Large intestine (tissue), 3 donors: ENCODE results near the gene PANX3. TPM values are rescaled to one million over a fixed set of nuclear protein-coding genes. Genes with fewer than 3 reads are reported as not detected.
A peak's percentile ranks its signal among the peaks of the same experiment; 100 is the strongest.

Source experiments
- DNase-seq, 2 donors: peaks; one replicate each; pipeline versions ENCODE4 v3.0.0 to v3.0.0-alpha.2; 2013
- H3K27ac ChIP-seq: one replicate; pipeline ENCODE4 v1.5.1; 2013; ENCODE audit warnings: low read length
- H3K27me3 ChIP-seq: 2 replicates; pipeline ENCODE4 v1.6.1; 2013; ENCODE audit warnings: low read length; ENCODE audit not compliant: control insufficient read depth, insufficient read depth
- H3K36me3 ChIP-seq: 2 replicates; pipeline ENCODE4 v1.6.1; 2013; ENCODE audit warnings: low read length; ENCODE audit not compliant: control insufficient read depth, insufficient read depth
- H3K4me1 ChIP-seq: one replicate; pipeline ENCODE4 v1.6.1; 2013; ENCODE audit warnings: low read length; ENCODE audit not compliant: control insufficient read depth, insufficient read depth
- H3K4me3 ChIP-seq: one replicate; pipeline ENCODE4 v1.5.1; 2013; ENCODE audit warnings: low read length
- H3K9me3 ChIP-seq: one replicate; pipeline ENCODE4 v1.6.1; 2013; ENCODE audit warnings: mild to moderate bottlenecking, low read depth, low read length, moderate library complexity; ENCODE audit not compliant: control insufficient read depth
- WGBS: methylation state at CpG from one replicate; pipeline ENCODE4 v1.1.5; 2013; ENCODE audit warnings: low lambda C conversion rate; ENCODE audit not compliant: insufficient coverage; 5-methylcytosine and 5-hydroxymethylcytosine counted together
- polyA plus RNA-seq: library from polyadenylated mRNA; unstranded; fragments of 120-200 nt; gene quantifications from one replicate; pipeline ENCODE4 v1.2.1, GENCODE V29; 2013

The PANX3 gene
- polyA plus RNA-seq, 1 donor, result 0.03 TPM

GRCh38 chr11:124657904-124658303, 46.7 kb downstream of the PANX3 start:
- DNase-seq, result no peak
- Histone ChIP-seq H3K4me1 (no peaks in the 10 kb centered on the region), H3K27ac (no peak overlapping the region), H3K4me3 (no peak overlapping the region), H3K36me3 (peaks cover 14% of the 10 kb centered on the region), H3K27me3 (no peaks in the 10 kb centered on the region), H3K9me3 (no peaks in the 10 kb centered on the region)
- WGBS, result no CpG with 5 or more reads among the region's 5 CpGs

- Histone ChIP-seq H3K36me3 (peaks cover 14% of the 10 kb centered on the region), H3K27me3 (no peaks in the 10 kb centered on the region), H3K9me3 (no peaks in the 10 kb centered on the region), H3K4me3 (no peak overlapping the region), H3K4me1 (no peaks in the 10 kb centered on the region), H3K27ac (no peak overlapping the region)
- DNase-seq, result no peak
- WGBS, result 50% methylated on average over 1 of the region's 3 CpGs
Observed at GRCh38 chr11:124658501-124658900, 47.3 kb downstream of the PANX3 start.

- DNase-seq, result no peak
- Histone ChIP-seq H3K27me3 (no peaks in the 10 kb centered on the region), H3K36me3 (peaks cover 18% of the 10 kb centered on the region), H3K9me3 (no peaks in the 10 kb centered on the region), H3K27ac (no peak overlapping the region), H3K4me3 (no peak overlapping the region), H3K4me1 (no peaks in the 10 kb centered on the region)
- WGBS, result no CpG with 5 or more reads among the region's 1 CpG
Observed at GRCh38 chr11:124658986-124659385, 47.8 kb downstream of the PANX3 start.

- H3K36me3 ChIP-seq, result peaks cover 24% of the 10 kb centered on the region
- no peaks in the 10 kb centered on the region for H3K27me3 ChIP-seq
- no peak for DNase-seq
Observed at GRCh38 chr11:124661553-124661952, 50.3 kb downstream of the PANX3 start.

GRCh38 chr11:124662106-124662505, 50.9 kb downstream of the PANX3 start:
- Histone ChIP-seq H3K36me3 (peaks cover 20% of the 10 kb centered on the region), H3K4me1 (no peaks in the 10 kb centered on the region), H3K27ac (no peak overlapping the region), H3K4me3 (no peak overlapping the region), H3K9me3 (no peaks in the 10 kb centered on the region), H3K27me3 (no peaks in the 10 kb centered on the region)
- WGBS, result 40% methylated on average over 1 of the region's 4 CpGs
- no peak for DNase-seq

More at GRCh38 chr11:124661553-124661952, 50.3 kb downstream of the PANX3 start:
- Histone ChIP-seq H3K27ac (no peak overlapping the region), H3K4me3 (no peak overlapping the region), H3K9me3 (no peaks in the 10 kb centered on the region), H3K4me1 (no peaks in the 10 kb centered on the region)

GRCh38 chr11:124663861-124664260, 52.6 kb downstream of the PANX3 start:
- Histone ChIP-seq H3K27ac (no peak overlapping the region), H3K36me3 (peaks cover 26% of the 10 kb centered on the region), H3K4me1 (no peaks in the 10 kb centered on the region), H3K27me3 (no peaks in the 10 kb centered on the region), H3K9me3 (no peaks in the 10 kb centered on the region), H3K4me3 (no peak overlapping the region)
- DNase-seq, result no peak
- no CpG with 5 or more reads among the region's 2 CpGs for WGBS

- Histone ChIP-seq H3K36me3 (peaks cover 23% of the 10 kb centered on the region), H3K27me3 (no peaks in the 10 kb centered on the region), H3K4me3 (no peak overlapping the region), H3K9me3 (no peaks in the 10 kb centered on the region), H3K27ac (no peak overlapping the region), H3K4me1 (peaks cover 7% of the 10 kb centered on the region)
- WGBS, result 100% methylated on average over 2 of the region's 3 CpGs
- DNase-seq, result no peak
Observed at GRCh38 chr11:124667601-124668000, 56.4 kb downstream of the PANX3 start.

- no peaks in the 10 kb centered on the region for H3K27me3 ChIP-seq
- H3K27ac ChIP-seq, result no peak overlapping the region
- 86% methylated on average over 2 of the region's 8 CpGs for WGBS
- no peak overlapping the region for H3K4me3 ChIP-seq
- peaks cover 7% of the 10 kb centered on the region for H3K4me1 ChIP-seq
- peak in 1 of 2 donors; percentile 36 for DNase-seq
- no peaks in the 10 kb centered on the region for H3K9me3 ChIP-seq
- H3K36me3 ChIP-seq, result peaks cover 19% of the 10 kb centered on the region
Observed at GRCh38 chr11:124669193-124669592, 58.0 kb downstream of the PANX3 start.

Other genes with a start within 250 kb of the PANX3 start
- not detected for gene OR8B2, start 226.9 kb upstream of the PANX3 start, polyA plus RNA-seq
- gene OR8B3, start 212.4 kb upstream of the PANX3 start, polyA plus RNA-seq, result not detected
- not detected for gene OR8B4, start 186.6 kb upstream of the PANX3 start, polyA plus RNA-seq
- not detected for gene OR8B8, start 165.7 kb upstream of the PANX3 start, polyA plus RNA-seq
- not detected for gene OR8B12, start 67.8 kb upstream of the PANX3 start, polyA plus RNA-seq
- not detected for gene OR8A1, start 41.4 kb upstream of the PANX3 start, polyA plus RNA-seq
- gene TBRG1, start 11.4 kb downstream of the PANX3 start, polyA plus RNA-seq, result 45.3 TPM
- gene SIAE, start 62.3 kb downstream of the PANX3 start, polyA plus RNA-seq, result 48.1 TPM
- 7.4 TPM for gene SPA17, start 62.5 kb downstream of the PANX3 start, polyA plus RNA-seq
- gene NRGN, start 128.5 kb downstream of the PANX3 start, polyA plus RNA-seq, result 2.1 TPM
- 5.0 TPM for gene VSIG2, start 140.8 kb downstream of the PANX3 start, polyA plus RNA-seq
- 15.0 TPM for gene ESAM, start 150.9 kb downstream of the PANX3 start, polyA plus RNA-seq
- gene MSANTD2, start 189.0 kb downstream of the PANX3 start, polyA plus RNA-seq, result 23.2 TPM